Stimulated activated CD8-positive, alpha-beta memory T cell treated with anti-CD3 and anti-CD28 coated beads, Interleukin-4, amount 100 ng/mL, for 1 hour (primary cell): ENCODE results near the gene TMEM184B.

ENCODE experiments used
- DNase-seq, 2 donors: peaks; one replicate each; pipeline ENCODE4 v3.0.0-alpha.2; 2020; ENCODE audit warnings: low read depth in 2 of 2, low spot score in 1 of 2

TMEM184B gene

GRCh38 chr22:38205261-38206128, 67.3 kb downstream of the TMEM184B start:
- no peak for DNase-seq

DNA sequence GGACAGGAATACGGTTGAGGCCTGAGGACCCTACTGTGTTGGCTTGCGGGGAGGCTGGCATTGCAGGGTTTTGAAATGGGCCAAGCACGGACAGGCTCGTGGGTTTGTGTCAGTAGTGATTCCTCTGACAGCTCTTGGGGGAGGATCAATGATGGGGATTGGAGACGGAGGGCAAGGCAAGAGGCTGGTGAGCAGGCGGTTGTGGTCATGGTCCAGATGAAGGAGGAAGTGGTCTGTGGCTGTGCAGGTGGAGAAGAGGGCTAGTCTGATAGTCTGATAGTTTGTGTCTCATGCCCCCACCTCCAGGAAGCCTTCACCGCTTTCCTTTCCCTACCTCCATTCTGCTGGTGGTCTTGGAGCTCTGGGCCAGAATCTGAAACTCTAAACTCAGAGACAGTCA, 68.0 kb downstream of the TMEM184B start:
- no peak for DNase-seq

DNA sequence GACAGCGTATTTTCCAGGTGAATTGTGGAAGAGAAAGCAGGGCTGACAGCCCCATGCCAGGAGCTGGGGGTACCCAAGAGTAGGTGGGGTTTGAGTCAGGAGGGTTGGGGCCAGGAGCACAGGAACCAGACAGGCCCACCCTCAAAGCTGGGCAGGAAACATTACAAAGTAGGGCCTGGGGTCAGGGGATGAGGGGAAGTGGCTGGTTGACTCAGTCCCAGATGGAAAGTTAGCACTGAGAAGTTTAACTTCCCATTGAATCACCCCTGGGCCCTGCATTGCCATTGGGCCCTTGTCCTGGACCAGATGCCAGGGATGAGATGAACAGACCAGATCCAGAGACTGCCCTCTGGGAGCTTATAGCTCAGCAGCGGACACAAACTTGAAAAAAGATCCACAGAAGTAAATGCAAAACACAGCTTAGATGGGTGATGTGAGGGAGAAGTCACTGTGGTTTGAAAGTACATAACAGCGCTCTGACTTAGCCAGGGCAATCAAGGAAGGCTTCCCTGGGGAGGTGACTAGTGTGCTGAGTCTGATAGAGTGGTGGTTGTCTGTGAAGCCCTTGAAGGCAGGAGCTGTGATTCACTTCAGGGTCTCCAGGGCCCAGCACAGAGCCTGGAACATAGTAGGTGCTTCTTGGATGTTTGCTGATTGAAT, 68.8 kb downstream of the TMEM184B start:
- no peak for DNase-seq

DNA sequence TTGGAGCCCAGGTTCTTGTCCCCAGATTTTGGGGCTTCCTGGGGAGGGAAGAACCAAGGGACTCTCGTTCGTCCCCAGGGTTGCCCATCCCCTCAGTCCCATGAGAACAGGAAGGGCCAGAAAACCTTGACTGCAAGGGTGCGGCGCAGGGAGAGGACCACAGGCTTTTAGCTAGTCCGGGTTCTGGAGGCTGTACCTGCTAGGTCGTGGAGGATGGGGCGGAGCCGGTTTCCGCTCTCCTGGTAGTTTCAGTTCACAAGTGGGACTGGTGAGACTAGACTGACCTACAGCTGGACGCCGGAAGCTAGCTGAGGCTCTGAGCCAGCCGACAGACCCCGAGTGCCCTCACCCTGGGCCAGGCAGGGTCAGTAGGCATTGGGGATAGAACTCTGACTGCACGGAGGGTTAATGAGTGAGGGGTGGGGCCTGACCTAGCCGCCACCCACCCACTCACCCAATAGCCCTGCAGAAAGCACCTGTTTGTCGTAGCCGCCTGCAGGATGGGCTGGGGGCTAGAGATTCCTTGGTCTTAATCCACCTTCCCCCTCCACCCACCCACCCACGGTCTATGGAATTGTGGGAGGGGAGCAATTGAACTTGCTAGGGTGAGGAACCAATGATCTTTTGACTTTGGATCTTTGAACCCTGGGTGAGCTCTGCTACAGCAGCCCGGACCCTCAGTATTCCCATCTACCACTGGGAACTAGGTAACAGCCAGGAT, 69.6 kb downstream of the TMEM184B start:
- DNase-seq = no peak

DNA sequence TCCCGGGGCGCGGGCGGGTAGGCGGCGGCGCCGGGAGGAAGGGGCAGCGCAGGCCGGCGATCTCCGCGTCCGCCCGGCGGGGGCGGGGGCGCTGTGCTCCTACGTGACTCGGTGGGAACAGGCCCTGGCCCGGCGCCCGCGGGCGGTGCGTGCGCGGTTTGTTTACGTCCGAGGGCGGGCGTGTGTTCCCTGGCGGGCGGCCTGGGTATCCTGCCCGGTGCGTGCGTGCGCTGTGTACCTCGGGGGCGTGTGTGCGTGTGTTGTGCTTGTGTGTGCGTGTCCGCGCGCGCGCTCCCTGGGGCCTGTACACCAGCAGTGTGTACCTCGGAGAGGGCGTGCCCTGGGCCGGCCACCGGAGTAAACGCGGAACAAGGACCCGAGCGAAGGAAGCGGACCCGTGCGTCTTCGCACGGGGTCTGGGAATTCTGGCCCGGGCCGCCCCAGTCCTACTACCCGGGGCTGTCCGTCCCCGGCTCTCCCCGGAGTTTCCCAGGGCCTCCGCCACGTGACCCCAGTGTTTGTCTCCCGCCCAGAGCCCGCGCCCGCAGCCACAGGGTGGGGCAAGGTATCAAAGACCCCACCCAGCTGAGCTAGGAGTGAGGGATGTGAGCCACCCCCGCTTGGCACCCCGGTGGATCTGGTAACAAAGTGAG, 70.2 kb downstream of the TMEM184B start:
- no peak for DNase-seq

- DNase-seq = peak; percentile 74 to 76
These were observed 70.9 kb downstream of the TMEM184B start, which contains the start of gene MAFF for GRCh38 chr22:38201711-38202436. Gene MAFF, plus strand, starts transcription at chr22:38201994. Its CDS starts 11,860 bp downstream, at chr22:38213854.

DNA sequence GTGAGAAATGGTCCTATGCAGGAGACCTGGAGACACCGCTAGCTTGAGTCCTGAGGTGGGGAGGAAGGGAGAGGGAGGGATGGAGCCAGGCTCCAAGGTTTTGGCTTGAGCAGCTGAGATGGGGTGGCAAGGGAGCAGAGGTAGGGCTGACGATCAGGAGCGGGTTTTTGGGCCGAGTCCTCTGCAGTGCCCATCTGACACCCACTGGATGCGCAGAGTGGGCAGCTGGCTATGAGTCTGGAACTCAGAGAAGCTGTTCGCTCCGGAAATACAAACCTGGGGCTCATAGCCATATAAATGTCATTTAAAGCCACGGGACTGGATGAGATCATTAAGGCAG, 71.5 kb downstream of the TMEM184B start:
- no peak for DNase-seq

GRCh38 chr22:38199826-38200559, 72.8 kb downstream of the TMEM184B start:
- DNase-seq = no peak

GRCh38 chr22:38196791-38197419, 75.9 kb downstream of the TMEM184B start:
- DNase-seq = no peak

GRCh38 chr22:38193580-38193979, 79.2 kb downstream of the TMEM184B start:
- no peak for DNase-seq

GRCh38 chr22:38192475-38192863, 80.3 kb downstream of the TMEM184B start:
- DNase-seq = no peak

DNA sequence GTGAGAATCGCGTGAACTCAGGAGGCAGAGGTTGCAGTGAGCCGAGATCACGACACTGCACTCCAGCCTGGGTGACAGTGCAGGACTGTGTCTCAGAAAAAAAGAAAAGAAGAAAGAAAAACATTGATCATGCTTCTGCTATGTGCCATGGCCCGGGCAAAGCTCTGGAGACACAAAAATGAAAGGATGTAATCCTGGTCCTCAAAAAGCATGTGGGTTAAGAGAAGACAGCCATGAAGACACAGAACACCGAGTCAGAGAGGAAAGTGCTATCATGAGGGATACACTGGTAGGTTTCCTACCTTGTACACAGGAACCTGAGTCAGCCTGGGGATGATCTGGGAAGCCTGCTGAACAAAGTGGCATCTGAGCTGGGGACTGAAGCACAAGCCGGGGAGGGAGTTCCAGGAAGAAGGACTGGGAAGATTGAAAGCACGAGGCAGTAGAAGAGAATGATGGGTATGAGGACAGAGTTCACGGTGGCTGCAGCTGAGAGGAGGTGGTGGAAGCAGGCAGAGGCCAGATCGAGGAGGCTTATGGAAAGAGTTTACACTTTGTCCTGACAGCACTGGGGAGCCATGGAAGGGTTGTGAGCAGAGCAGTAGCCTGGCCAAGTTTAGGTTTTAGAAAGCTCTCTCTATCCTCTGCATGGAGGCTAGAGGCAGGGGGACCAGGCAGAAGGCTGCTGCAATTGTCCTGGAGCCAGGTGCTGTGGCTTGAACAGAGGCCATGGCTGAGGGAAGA, 80.9 kb downstream of the TMEM184B start:
- no peak for DNase-seq

DNA sequence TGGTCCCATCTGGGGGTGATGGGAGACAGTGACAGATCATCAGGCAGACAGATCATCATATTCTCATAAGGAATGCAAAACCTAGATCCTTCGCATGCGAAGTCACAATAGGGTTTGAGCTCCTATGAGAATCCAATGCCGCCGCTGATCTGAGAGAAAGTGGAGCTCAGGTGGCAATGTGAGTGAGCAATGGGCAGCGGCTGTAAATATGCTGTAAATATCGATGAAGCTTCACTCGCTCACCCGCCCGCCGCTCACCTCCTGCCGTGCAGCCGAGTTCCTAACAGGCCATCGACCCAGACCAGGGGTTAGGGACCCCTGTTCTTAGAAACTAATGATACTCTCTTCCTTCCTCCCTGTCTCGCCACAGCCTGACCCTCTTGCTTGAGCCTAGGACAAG, 81.8 kb downstream of the TMEM184B start:
- DNase-seq = no peak

DNA sequence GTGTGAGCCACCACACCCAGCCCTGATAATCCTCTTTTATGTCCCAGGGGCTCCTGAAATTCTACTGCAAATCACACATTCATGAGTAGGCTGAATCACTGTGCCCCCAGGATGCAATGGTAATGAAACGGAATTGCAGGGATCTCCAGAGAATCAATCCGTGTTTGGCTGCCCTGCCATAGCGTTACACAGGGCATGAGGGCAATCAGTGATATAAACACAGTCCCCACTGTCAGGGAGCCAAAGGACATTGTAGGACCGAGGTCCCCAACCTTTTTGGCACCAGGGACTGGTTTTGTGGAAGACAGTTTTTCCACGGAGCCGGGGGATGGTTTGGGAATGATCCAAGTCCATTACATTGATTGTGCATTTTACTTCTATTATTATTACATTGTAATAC, 82.2 kb downstream of the TMEM184B start:
- no peak for DNase-seq

GRCh38 chr22:38189104-38189503, 83.7 kb downstream of the TMEM184B start:
- DNase-seq = no peak

DNA sequence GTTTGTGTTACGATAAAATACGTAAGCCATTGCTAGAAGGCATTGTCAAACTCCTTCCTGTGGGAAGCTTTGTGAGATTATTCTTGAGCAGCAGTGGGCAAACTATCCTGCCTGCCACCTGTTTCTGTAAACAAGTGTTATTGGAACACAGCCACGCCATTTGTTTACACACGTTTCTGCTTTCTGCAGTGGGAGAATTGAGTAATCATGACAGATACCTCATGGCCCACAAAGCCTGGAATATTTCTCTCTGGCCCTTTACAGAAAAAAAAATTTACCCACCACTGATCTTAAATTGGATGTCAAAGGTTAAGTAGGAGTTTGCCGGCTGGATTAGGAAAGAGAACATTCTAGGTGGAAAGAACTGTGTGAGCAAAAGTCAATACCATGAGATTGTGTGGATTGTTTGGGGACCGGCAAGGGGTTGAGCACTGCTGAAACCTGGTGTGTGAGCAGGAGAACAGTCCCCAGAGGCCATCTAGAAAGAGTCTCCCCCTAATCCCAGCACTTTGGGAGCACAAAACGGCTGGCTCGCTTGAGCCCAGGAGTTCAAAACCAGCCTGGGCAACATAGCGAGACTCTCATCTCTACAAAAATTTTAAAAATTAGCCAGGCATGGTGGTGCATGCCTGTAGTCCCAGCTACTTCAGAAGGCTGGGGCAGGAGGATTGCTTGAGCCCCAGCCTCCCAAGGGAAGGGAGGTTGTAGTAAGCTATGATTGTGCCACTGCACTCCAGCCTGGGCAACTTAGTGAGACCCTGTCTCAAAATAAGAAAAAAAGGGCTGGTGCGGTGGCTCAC, 85.2 kb downstream of the TMEM184B start:
- no peak for DNase-seq

DNA sequence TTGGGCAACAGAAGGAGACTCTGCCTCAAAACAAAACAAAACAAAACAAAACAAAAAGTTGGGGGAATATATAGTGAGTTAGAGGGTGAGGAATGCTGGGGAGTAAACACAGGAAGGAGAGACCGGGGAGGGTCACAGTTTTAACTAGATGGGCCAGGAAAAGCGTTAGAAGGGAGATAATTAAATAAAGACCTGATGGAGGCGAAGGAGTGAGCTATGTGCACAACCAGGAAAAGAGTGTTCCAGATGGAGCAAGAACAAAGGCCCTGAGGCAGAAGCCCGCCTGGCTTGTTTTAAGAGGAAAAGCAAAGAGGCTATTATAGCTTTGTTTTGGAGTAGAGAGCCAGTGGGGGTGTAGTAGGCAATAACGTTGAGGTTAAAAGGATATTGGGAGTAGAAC, 86.4 kb downstream of the TMEM184B start:
- DNase-seq = no peak

DNA sequence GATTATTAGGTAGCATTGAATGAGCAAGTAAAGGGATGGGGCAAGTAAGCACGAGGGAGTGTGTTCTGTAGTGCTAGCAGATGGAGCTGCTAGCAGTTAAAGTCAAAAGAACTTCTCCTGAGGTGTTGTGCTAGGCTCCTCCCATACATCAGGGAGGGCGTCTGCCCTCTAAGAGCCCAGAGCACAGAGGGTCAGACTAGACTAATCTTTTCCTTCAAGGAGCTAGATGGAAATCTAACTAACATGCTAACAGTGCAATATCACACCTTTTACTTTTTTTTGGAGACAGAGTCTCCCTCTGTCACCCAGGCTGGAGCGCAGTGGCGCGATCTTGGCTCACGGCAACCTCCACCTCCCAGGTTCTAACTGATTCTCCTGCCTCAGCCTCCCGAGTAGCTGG, 88.0 kb downstream of the TMEM184B start:
- no peak for DNase-seq
